Kidney epithelial cell (primary cell): Measurements from ENCODE around the gene RGL3. TPM values are rescaled to one million over a fixed set of nuclear protein-coding genes. Genes with fewer than 3 reads are reported as not detected.
"Not testable (repeated sequence)": the region's sequence is repeated elsewhere in the genome, so short reads cannot be mapped to it uniquely, and the experiment has no call there.

Experiments used
- DNase-seq: peaks from one replicate; pipeline ENCODE4 v3.0.0-alpha.2; 2010; ENCODE audit warnings: low read depth
- H3K27me3 ChIP-seq: 2 replicates; pipeline ENCODE4 v1.6.0; 2011; ENCODE audit warnings: low read length; ENCODE audit not compliant: control insufficient read depth, insufficient read depth
- H3K36me3 ChIP-seq: 2 replicates; pipeline ENCODE4 v1.5.1; 2011; ENCODE audit warnings: low read length; ENCODE audit not compliant: control insufficient read depth, insufficient read depth
- H3K4me3 ChIP-seq: 2 replicates; pipeline ENCODE4 v1.5.1; 2011; ENCODE audit warnings: low read depth, mild to moderate bottlenecking, control low read depth, low read length
- total RNA-seq: library from RNA; depleted of rRNA; stranded (reverse); fragments of >200 nt; gene quantifications from 2 replicates; pipeline ENCODE4 v1.2.3, GENCODE V29; 2015
- TF ChIP-seq, protein P1 (sequence below): IDR thresholded peaks from 2 replicates; pipeline ENCODE4 v1.5.1; 2011; ENCODE audit warnings: mild to moderate bottlenecking, moderate library complexity, low read length, control low read depth, inconsistent platforms; ENCODE audit not compliant: insufficient read depth, poor library complexity, severe bottlenecking

The RGL3 gene
- total RNA-seq, 1 donor from 2014 or later, result 10.2 TPM

DNA sequence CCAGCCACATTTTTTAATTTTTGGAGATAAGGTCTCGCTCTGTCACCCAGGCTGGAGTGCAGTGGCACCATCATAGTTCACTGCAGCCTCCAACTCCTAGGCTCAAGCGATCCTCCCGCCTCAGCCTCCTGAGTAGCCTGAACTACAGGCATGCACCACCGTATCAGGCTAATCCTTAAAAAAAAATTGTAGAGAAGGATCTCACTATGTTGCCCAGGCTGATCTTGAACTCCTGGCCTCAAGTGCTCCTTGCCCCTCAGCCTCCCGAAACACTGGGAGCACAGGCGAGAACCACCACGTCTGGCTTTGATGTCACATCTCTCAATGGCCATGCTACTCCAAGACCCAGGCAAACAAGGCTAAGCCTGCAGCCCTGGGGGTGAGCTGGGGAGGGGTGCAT lies 37.5 kb upstream of the RGL3 start:
- TF ChIP-seq, protein P1, sequence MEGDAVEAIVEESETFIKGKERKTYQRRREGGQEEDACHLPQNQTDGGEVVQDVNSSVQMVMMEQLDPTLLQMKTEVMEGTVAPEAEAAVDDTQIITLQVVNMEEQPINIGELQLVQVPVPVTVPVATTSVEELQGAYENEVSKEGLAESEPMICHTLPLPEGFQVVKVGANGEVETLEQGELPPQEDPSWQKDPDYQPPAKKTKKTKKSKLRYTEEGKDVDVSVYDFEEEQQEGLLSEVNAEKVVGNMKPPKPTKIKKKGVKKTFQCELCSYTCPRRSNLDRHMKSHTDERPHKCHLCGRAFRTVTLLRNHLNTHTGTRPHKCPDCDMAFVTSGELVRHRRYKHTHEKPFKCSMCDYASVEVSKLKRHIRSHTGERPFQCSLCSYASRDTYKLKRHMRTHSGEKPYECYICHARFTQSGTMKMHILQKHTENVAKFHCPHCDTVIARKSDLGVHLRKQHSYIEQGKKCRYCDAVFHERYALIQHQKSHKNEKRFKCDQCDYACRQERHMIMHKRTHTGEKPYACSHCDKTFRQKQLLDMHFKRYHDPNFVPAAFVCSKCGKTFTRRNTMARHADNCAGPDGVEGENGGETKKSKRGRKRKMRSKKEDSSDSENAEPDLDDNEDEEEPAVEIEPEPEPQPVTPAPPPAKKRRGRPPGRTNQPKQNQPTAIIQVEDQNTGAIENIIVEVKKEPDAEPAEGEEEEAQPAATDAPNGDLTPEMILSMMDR, result no peak
- H3K36me3 ChIP-seq, result no peaks in the 10 kb centered on the region
- peaks cover 3% of the 10 kb centered on the region for H3K27me3 ChIP-seq
- DNase-seq, result no peak
- H3K4me3 ChIP-seq, result no peak overlapping the region

- not testable (repeated sequence) for H3K4me3 ChIP-seq, DNase-seq, H3K36me3 ChIP-seq, H3K27me3 ChIP-seq
Observed at GRCh38 chr19:11455233-11455554, 36.1 kb upstream of the RGL3 start.

- Histone ChIP-seq H3K4me3 (no peak overlapping the region), H3K36me3 (no peaks in the 10 kb centered on the region), H3K27me3 (peaks cover 3% of the 10 kb centered on the region)
- TF ChIP-seq, protein P1, result peak; percentile 55
- DNase-seq, result no peak
Observed at GRCh38 chr19:11453468-11454341, 34.6 kb upstream of the RGL3 start.

GRCh38 chr19:11452620-11453310 lies 33.7 kb upstream of the RGL3 start:
- no peak for DNase-seq
- no peak overlapping the region for H3K4me3 ChIP-seq
- TF ChIP-seq, protein P1, result peak; percentile 35
- H3K27me3 ChIP-seq, result peaks cover 3% of the 10 kb centered on the region
- H3K36me3 ChIP-seq, result no peaks in the 10 kb centered on the region

DNA sequence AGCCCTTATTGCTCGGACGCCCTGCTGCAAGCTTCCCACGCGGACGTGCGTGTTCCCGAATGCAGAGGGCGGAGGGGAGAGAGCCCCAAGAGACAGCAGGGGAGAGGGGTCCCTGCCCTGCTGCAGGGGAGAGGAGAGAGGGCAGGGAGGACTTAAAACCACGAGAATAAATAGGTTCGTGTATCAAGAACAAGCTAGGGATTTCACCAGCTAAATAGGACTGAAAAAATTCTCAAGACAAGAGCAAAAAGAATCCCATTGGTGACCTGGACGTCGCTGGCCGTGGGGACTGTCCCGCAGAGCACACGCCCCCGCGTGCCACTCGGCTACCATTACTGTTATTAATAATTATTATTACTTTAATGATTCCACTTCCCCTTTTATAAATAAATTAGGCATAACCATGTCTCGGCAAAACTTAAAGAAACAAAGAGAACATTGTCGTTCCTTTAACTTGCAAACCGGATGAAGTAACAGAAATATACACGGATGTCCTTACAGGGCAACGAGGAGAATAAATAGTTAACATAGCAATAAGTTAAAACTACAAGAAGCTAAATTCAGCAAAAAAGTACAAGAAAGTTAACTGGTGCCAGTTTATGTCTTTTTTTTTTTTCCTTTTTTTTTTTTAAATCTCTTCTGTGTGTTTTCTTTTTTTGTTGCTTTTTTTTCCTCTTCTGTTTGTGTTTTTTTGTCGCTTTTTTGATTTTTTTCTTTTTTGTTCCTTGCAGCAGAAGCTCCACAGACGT lies 32.9 kb upstream of the RGL3 start:
- DNase-seq, result no peak
- H3K36me3 ChIP-seq, result no peaks in the 10 kb centered on the region
- peaks cover 3% of the 10 kb centered on the region for H3K27me3 ChIP-seq
- no peak overlapping the region for H3K4me3 ChIP-seq
- TF ChIP-seq, protein P1, result no peak

DNA sequence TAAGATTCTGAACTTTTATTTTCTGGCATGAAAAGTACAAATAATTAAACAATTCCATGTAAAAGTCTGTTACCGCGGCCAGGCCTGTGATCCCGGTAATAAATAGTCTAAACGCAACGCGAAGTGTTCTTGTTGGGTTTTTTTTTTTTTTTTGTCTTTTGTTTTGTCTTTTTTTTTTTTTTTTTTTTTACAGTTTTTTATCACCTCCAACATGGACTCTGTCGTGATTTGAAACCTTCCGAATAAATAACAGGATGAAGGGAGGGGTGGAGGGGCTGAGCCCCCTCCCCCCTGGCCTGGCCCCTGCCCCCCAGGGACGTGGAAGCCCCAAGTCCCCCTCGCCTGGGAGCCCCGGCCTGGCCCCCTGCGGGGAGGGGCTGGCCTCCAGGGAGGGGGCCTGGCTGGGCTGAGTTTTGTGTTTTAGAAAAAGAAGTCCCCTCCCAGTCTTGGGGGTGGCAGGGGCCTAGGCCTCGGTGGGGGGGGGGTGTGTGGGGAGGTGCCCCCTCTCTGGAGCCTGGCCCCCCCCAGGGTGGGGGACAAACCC lies 32.3 kb upstream of the RGL3 start:
- TF ChIP-seq, protein P1, result no peak
- peaks cover 3% of the 10 kb centered on the region for H3K27me3 ChIP-seq
- no peak overlapping the region for H3K4me3 ChIP-seq
- H3K36me3 ChIP-seq, result peaks cover 2% of the 10 kb centered on the region
- DNase-seq, result no peak
